Epidermal melanocyte (primary cell): ENCODE results near the gene SDC1.

ENCODE experiments used
- DNase-seq: peaks from one replicate; pipeline ENCODE4 v3.0.0; 2011; ENCODE audit warnings: low spot score; ENCODE audit not compliant: insufficient read length

Gene SDC1

GRCh38 chr2:20215183-20216040, 9.5 kb downstream of the SDC1 start:
- DNase-seq: no peak

GRCh38 chr2:20214566-20215182, 10.3 kb downstream of the SDC1 start:
- DNase-seq: no peak

DNA sequence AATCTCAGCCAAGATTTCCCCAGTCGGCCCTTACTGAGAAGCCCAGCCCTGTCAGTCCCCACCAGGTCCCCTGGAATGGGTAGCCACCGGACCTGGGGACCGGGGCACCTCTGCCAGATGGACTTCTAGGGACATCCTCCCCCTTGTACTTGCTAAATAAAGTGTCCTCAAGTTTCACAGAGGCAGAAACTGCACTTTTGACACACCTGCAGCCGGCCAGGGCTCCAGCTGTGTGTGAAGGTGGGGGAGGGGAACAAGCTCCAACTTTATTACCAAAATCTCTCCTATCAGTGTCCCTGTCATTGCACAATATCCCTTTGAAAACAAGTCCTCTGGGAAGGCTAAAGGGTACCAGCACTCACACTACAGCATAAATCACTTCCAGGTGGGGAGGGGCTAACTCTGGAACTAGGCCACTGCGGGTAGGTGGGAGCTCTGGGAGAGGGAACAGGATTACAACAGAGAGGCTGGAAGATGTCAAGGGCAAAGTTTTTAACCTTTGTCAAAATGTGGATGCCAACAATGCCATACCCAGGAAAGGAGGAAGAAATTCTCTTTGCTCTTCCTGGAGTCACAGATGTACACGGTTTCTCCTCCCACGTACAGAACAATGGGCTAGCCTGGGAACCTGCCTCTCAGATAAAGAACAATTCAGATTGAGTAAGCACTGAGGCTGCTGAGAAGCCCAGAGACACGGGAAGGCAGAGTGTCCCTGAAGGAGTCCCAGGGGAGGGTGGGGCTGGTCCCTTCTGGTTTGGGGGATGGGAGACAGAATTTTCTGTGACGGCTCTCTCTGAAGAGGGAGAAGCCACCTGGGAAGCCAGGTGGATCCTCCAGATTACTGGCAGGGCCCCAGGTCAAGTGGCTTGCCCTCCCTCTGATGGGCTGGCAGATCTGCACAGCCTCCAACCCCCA, 11.0 kb downstream of the SDC1 start:
- DNase-seq: no peak

GRCh38 chr2:20212871-20213503, 11.9 kb downstream of the SDC1 start:
- no peak for DNase-seq

- no peak for DNase-seq
Observed at GRCh38 chr2:20212459-20212870, 12.5 kb downstream of the SDC1 start.

DNA sequence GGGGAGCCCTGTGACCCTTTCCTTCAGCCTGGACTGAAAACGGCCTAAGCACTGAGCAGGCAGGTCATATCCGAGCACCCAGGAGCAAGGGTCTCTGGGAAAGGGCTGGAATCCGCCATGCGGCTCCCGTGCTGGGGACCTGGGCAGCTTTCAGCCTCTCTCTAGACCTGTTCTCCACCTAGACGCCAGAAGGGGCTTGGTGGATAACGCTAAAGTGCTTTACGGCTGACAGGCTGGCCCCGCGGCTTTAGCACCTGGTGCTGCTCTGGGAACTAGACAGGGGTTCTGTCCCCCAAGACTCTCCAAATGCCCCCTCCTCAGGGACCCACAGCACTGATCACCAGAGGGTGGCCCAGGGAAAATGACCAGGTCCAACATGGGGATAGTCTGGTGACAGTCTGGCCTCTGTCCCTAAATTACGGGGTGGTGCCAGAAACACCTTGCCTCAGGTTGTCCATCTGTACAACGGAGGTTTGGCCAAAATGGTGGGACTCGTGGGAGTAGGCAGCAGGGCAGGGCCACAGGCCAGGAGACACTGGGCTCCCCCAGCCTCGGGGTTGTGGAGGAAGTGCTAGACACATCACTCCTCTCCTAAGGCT, 13.0 kb downstream of the SDC1 start:
- no peak for DNase-seq

DNA sequence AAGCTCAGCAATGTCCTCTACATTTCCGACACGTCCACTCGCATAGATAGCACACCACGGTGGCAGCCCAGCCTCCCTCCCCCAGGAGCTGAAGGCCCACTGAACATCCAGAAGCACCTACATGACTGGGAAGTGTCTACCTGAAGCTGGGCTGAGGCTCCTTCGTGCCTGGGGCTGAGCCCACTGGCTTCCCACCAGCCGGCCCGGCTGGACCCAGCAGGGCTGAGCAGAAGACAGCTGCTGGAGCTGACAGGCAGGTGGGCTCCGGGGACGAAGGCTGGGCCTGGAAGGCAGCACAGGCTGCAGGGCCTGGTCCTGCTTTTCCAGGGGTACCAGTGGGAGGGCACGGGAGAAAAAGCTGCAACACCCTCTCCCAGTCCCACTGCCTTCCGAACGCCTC, 13.5 kb downstream of the SDC1 start:
- no peak for DNase-seq

DNA sequence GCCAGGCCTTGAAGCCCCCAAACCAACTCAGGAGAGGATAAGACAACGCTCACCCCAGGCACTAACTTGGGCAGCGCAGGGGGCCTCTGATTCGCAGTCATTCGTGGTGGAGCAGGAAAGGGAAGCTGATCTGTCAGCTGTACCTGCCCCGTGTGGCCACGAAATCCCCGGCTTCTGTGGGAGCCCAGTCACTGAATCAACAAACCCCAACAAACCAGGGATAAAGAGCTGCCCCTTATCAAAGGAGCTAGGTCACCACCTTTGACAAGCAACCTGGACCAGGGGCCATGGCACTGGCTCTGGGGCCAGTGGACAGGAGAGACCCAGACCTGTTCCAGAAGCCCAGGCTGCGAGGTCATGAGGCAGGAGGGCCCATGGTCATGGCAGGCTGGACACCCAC, 14.5 kb downstream of the SDC1 start:
- no peak for DNase-seq

DNA sequence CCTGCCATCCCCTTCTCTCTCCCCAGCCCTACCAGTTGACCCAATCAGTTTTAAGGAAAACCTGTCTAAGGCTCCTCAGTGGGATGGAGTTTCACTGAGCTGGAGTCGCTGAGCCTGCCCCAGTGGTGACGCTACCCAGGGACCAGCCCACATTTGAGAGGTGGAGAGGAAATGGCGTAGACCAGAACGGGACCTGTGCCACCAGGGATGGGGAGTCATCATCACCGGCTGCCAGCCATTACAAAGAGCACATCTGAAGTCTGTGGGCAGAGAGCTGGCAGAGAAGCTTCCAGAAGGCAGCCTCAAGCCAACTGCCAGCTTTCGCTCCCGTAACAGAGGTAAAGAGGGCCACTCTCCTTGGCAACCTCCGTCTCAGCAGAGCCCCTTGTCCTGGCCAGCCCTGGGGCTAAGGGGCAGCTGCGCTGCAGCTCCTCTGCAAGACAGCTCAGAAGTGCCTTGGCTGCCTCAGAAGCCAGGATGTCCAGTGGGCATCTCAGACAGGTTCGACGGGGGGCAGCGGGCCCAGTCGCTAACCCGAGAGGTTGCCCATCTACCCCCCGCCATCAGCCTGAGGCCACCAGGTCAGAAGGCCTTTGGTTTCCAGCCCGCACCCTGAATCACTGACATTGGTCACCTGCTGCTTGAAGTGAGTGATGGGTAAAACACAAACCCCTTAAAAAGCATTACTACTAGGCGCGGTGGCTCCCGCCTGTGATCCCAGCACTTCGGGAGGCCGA, 15.4 kb downstream of the SDC1 start:
- DNase-seq: no peak

DNA sequence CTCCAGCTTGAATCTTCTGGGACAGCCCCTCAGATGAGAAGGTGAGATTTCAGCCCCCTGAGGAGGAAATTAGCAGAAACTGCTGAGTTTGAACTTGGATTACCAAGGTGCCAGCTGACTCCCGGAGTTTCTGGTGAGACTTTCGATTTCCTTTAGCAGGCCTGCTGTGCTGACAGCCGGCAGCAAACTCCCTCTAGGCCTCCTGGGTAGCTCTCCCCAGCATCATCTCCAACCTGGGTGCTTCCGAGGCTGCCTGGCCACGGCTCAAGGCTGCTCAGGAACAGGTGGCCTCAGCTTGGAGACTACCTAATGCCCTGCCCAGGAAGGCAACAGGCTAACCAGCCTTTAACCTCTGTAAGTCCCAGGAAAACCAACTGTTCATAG, 16.5 kb downstream of the SDC1 start:
- DNase-seq: no peak

DNA sequence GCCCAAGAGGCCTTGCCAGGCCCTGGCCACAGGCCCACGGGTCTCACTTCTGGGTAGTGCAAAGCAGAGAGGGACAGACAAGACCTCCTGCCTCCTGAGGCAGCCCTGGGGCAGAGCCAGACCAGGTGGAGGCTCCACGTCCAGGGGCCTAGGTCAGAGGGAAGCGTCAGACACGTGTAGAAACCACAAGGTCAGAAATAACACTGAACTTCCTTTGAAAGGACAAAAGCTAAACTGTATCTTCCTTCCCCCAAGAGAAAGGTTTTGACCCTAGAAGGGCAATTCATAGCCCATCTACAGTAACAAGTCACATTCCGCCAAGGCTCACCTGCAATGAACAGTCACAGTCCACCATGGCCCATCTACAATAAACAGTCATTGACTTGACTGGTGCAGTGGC, 17.9 kb downstream of the SDC1 start:
- no peak for DNase-seq

GRCh38 chr2:20205915-20206524, 18.9 kb downstream of the SDC1 start:
- DNase-seq: no peak

DNA sequence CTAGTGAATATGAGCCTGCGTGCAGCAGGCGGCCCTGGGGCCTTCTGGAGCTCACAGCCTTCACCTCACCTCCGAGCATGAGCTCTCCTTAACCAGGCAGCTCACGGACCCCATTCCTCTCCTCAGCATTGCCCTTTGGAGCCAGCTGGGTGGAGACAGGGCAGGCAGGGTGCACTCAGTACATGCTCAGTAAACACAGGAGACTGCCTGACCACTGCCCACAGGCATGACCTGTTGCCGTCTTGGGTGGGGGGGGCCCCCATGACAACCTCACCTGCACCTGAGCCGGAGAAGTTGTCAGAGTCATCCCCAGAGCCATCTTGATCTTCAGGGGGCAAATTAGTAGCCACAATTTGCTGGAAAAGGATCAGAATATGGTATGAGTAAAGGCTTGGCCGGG, 19.9 kb downstream of the SDC1 start:
- no peak for DNase-seq

- DNase-seq: no peak
Observed at GRCh38 chr2:20203521-20204225, 21.3 kb downstream of the SDC1 start.

DNA sequence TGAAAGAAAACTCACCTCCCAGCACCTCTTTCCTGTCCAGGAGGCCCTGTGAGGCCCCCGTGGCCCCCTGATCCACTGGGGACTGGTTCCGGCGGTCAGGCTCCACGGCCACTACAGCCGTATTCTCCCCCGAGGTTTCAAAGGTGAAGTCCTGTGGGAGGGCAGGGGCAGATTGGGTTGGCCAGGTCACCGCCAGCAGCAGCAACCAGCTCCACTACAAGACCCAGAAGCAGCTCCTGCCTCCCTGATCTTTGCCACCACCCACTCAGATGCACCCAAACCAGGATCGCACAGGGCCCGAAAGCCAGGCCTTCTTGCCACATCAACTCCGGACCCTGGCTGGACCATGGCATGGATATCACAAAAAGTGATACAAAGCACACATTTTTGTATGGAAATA, 21.9 kb downstream of the SDC1 start:
- no peak for DNase-seq

DNA sequence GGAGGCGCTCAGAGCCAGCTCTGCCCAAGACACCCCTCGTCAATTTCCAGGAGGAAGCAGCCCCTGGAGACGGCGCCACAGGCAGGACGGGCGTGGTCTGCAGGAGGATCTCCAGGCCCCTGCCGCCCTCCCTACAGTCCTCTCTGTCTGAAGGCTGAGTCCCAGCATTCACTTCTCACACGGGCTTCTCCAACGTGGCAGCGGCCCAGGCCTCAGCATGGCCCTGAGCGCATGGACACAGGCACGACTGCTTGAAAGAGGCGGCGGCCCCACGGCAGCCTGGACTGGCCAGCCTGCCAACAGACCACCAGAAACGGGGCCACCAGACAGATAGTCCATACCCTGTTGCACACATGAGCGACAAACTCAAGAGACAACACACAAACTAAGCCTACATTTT, 23.3 kb downstream of the SDC1 start:
- no peak for DNase-seq

GRCh38 chr2:20200697-20201555, 24.0 kb downstream of the SDC1 start:
- DNase-seq: no peak

- DNase-seq: no peak
Observed at GRCh38 chr2:20199633-20200270, 25.2 kb downstream of the SDC1 start.
